ENCODE data around the gene DPH1. TPM values are rescaled to one million over a fixed set of nuclear protein-coding genes. Genes with fewer than 3 reads are reported as not detected.

Gene DPH1
- total and polyA plus RNA-seq, 2 of the 4 experiments (the other 2 are of a cell fraction) = 24.4 to 49.9 TPM

DNA sequence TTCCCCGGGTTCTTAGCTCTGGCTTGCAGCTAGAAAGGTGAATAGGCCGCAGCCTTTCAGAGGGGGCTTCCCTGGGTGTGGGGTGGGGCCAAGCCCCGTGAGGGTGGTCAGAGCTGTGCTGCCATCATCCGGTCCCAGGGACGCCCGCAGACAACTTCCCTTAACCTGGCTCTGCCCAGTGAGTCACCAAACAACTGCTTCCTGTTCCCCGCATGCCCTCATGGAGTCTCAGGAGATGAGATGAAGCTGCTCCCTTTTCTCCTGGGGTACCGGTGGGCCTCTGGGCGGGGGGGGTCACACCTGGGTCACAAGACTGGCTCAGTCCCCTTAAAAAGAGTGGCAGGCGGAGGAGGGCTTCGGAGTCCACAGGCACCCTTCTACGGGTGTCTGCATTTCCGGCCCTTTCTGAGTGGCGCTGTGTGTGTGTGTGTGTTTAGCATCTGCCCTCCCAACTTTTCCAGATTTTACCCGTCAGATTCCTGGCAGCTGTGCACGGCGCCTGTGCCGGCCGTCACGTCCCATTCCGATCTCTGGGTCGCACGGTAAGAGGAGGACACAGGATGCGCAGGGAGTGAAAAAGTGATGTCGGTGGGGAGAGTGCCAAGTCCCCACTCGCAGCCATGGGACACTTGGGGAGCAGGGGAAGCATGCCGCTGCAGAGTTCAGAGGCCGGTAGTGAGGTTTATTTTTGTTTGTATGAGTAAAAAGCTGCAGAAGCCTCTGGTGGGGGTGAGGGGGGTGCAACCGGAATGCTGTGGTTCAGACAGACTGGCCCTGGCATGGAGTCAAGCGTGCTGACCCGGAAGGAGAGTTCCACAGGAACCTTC is 41.7 kb downstream of the DPH1 start:
- WGBS, 2 experiments (ENCODE audit: extremely low coverage in 2 of 2, insufficient read length in 1 of 2) = 10% methylated on average over 11 of the region's 31 CpGs; no CpG with 5 or more reads in 1 of the 2 experiments
- Histone ChIP-seq H3K9ac (ENCODE audit: low read depth, low read length) (peak overlapping the region; percentile 45), H2AK9ac (replicated peaks; ENCODE audit: low read depth, low read length, poor library complexity) (peak overlapping the region; percentile 98), H4K8ac (ENCODE audit: low read depth in 2 of 2, low read length in 2 of 2) (peak overlapping the region; percentile 90 to 99), H4K91ac (ENCODE audit: insufficient read depth, low read depth, low read length) (peak overlapping the region; percentile 100), H3K36me3 (ENCODE audit: control insufficient read depth, insufficient read depth, low read length) (peaks cover 6% of the 10 kb centered on the region), H3K18ac (ENCODE audit: low read depth, low read length) (peak overlapping the region; percentile 93), H3K9me1 (ENCODE audit: insufficient read depth, low read length) (peaks cover 40% of the 10 kb centered on the region), H2BK20ac (ENCODE audit: low read depth, low read length) (peak overlapping the region; percentile 97), H3K4me3 (ENCODE audit: insufficient read depth, low read depth, low read length) (no peak overlapping the region), H3K23ac (ENCODE audit: low read depth, low read length) (peak overlapping the region; percentile 99), H3K4ac (ENCODE audit: low read depth, low read length) (peak overlapping the region; percentile 100), H3K79me1 (ENCODE audit: low read depth in 1 of 2, low read length in 2 of 2) (peaks cover 28 to 63% of the 10 kb centered on the region in 2 experiments), H3K4me1 (ENCODE audit: control insufficient read depth, insufficient read depth, low read length) (peaks cover 62% of the 10 kb centered on the region), H4K5ac (ENCODE audit: low read depth, low read length) (peak overlapping the region; percentile 90), H3K56ac (ENCODE audit: extremely low read depth, insufficient read depth, low read length) (peak overlapping the region; percentile 90), H2BK5ac (ENCODE audit: low read depth, low read length, poor library complexity, severe bottlenecking) (peak overlapping the region; percentile 94), H2AK5ac (ENCODE audit: low read depth, low read length) (peak overlapping the region; percentile 100), H3K4me2 (ENCODE audit: low read depth, low read length) (peak overlapping the region; percentile 12; the same call in 1 of the 2 replicates), H3K27ac (ENCODE audit: insufficient read depth, low read length) (peak overlapping the region; percentile 93), H2BK120ac (ENCODE audit: low read depth, low read length) (peak overlapping the region; percentile 99), H4K20me1 (ENCODE audit: insufficient read depth, low read length) (no peaks in the 10 kb centered on the region), H3K27me3 (ENCODE audit: control insufficient read depth, insufficient read depth, low read length) (no peaks in the 10 kb centered on the region), H3K9me3 (ENCODE audit: control insufficient read depth, insufficient read depth, low read length) (no peaks in the 10 kb centered on the region), H3K14ac (replicated peaks; ENCODE audit: low read depth, low read length) (peak overlapping the region; percentile 99), H2AFZ (replicated peaks; ENCODE audit: low read length, poor library complexity) (peak overlapping the region; percentile 87), H2BK15ac (ENCODE audit: low read depth, low read length) (peak overlapping the region; percentile 100)
- ChIA-PET CTCF (interaction anchor here (1.3 to 1.6 kb wide), 2 partner anchors 16 to 160 kb away, joined by 4 to 5 read pairs; partner anchors contain the start of gene HIC1), POLR2A (ENCODE audit: unreplicated experiment) (no interaction called here)
- DNase-seq = peak; percentile 93
- ATAC-seq (ENCODE audit: low read depth) = peak; percentile 68
- in situ Hi-C loops (cut with MboI; ENCODE audit: low sequenced_read_pairs) = no loop called here
- intact Hi-C loops (cut with micrococcal nuclease) = no loop called here
- dilution Hi-C loops (cut with HindIII; ENCODE audit: low sequenced_read_pairs, unreplicated experiment) = no loop called here
- no TSS peak for BruUV-seq (replicated peaks)
- no peak for TF ChIP-seq MAFK (IDR thresholded peaks at IDR 0.05; ENCODE audit: low read depth, low read length)
- TF ChIP-seq, protein P1, sequence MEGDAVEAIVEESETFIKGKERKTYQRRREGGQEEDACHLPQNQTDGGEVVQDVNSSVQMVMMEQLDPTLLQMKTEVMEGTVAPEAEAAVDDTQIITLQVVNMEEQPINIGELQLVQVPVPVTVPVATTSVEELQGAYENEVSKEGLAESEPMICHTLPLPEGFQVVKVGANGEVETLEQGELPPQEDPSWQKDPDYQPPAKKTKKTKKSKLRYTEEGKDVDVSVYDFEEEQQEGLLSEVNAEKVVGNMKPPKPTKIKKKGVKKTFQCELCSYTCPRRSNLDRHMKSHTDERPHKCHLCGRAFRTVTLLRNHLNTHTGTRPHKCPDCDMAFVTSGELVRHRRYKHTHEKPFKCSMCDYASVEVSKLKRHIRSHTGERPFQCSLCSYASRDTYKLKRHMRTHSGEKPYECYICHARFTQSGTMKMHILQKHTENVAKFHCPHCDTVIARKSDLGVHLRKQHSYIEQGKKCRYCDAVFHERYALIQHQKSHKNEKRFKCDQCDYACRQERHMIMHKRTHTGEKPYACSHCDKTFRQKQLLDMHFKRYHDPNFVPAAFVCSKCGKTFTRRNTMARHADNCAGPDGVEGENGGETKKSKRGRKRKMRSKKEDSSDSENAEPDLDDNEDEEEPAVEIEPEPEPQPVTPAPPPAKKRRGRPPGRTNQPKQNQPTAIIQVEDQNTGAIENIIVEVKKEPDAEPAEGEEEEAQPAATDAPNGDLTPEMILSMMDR (conservative IDR thresholded peaks at IDR 0.05; ENCODE audit: low read depth, low read length) = 0 out of 2 replicates have a peak, but pooled peaks have one; percentile 12
- no peak; the same call in 1 of the 2 replicates for TF ChIP-seq SMC3 (IDR thresholded peaks at IDR 0.05; ENCODE audit: low read depth, low read length)
- 0 out of 2 replicates have a peak, but pooled peaks have one; percentile 39 for TF ChIP-seq MXI1 (IDR thresholded peaks at IDR 0.05; ENCODE audit: borderline replicate concordance, low read depth, low read length)
- TF ChIP-seq CHD1 (IDR thresholded peaks at IDR 0.05; ENCODE audit: low read depth, low read length) = no peak
- peak; percentile 12; the same call in 1 of the 2 replicates for TF ChIP-seq RAD21 (IDR thresholded peaks at IDR 0.05; ENCODE audit: low read length)
- no peak for TF ChIP-seq NFE2L2 (IDR thresholded peaks at IDR 0.05; ENCODE audit: low read depth, low read length)
- peak; percentile 63; the same call in 1 of the 2 replicates for TF ChIP-seq MAZ (IDR thresholded peaks at IDR 0.05; ENCODE audit: borderline replicate concordance, low read depth, low read length)
- peak; percentile 13 for TF ChIP-seq RCOR1 (IDR thresholded peaks at IDR 0.05; ENCODE audit: insufficient replicate concordance, low read length)
- TF ChIP-seq, protein P2, sequence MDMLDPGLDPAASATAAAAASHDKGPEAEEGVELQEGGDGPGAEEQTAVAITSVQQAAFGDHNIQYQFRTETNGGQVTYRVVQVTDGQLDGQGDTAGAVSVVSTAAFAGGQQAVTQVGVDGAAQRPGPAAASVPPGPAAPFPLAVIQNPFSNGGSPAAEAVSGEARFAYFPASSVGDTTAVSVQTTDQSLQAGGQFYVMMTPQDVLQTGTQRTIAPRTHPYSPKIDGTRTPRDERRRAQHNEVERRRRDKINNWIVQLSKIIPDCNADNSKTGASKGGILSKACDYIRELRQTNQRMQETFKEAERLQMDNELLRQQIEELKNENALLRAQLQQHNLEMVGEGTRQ (IDR thresholded peaks at IDR 0.05; ENCODE audit: low read depth, low read length) = no peak
- peak; percentile 53 for TF ChIP-seq POLR2A (IDR thresholded peaks at IDR 0.05; ENCODE audit: low read depth, low read length)
- TF ChIP-seq, protein P3, sequence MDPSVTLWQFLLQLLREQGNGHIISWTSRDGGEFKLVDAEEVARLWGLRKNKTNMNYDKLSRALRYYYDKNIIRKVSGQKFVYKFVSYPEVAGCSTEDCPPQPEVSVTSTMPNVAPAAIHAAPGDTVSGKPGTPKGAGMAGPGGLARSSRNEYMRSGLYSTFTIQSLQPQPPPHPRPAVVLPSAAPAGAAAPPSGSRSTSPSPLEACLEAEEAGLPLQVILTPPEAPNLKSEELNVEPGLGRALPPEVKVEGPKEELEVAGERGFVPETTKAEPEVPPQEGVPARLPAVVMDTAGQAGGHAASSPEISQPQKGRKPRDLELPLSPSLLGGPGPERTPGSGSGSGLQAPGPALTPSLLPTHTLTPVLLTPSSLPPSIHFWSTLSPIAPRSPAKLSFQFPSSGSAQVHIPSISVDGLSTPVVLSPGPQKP (IDR thresholded peaks at IDR 0.05; ENCODE audit: borderline replicate concordance, low read depth, low read length) = no peak
- TF ChIP-seq BHLHE40 (IDR thresholded peaks at IDR 0.05; ENCODE audit: low read depth, low read length) = peak; percentile 57; the same call in 1 of the 2 replicates
